ENCODE measurements around the gene MRPS22.

- TF ChIP-seq POLR2AphosphoS5 (IDR thresholded peaks at IDR 0.05) (no peak), CTCF (IDR thresholded peaks at IDR 0.05) (no peak), EP300 (IDR thresholded peaks at IDR 0.05) (no peak), POLR2A (IDR thresholded peaks at IDR 0.05) (no peak)
Measured at GRCh38 chr3:139297588-139298311, 46.1 kb upstream of the MRPS22 start.

All from stomach (tissue), 4 donors.